GM21367 (cell line): Measurements from ENCODE around the gene TNFRSF6B.

Experiments used
- ATAC-seq: cut with Tn5 transposase; IDR thresholded peaks from one replicate; pipeline ENCODE4 v1.9.1; 2021; ENCODE audit not compliant: unreplicated experiment

TNFRSF6B gene

GRCh38 chr20:63735859-63736718 is 39.6 kb downstream of the TNFRSF6B start, which contains the start of gene LIME1:
LIME1 (plus strand) TSS chr20:63736664; CDS start chr20:63737550, 886 bp downstream.
- ATAC-seq: no peak

GRCh38 chr20:63736893-63737694 is 40.6 kb downstream of the TNFRSF6B start:
- ATAC-seq: no peak

- no peak for ATAC-seq
Observed at GRCh38 chr20:63737695-63737944, 41.2 kb downstream of the TNFRSF6B start.

- ATAC-seq: no peak
Observed at GRCh38 chr20:63737945-63738686, 41.7 kb downstream of the TNFRSF6B start.

GRCh38 chr20:63738687-63739129 is 42.3 kb downstream of the TNFRSF6B start:
- no peak for ATAC-seq

- peak; percentile 34 for ATAC-seq
Observed at GRCh38 chr20:63739130-63740069, 42.9 kb downstream of the TNFRSF6B start, which contains the start of gene SLC2A4RG. SLC2A4RG (plus strand) TSS chr20:63739776; CDS start chr20:63739913, 137 bp downstream.

GRCh38 chr20:63740070-63740626 is 43.7 kb downstream of the TNFRSF6B start:
- no peak for ATAC-seq

GRCh38 chr20:63740627-63741353 is 44.3 kb downstream of the TNFRSF6B start:
- ATAC-seq: no peak

GRCh38 chr20:63741354-63741675 is 44.9 kb downstream of the TNFRSF6B start:
- ATAC-seq: no peak

GRCh38 chr20:63741676-63742380 is 45.4 kb downstream of the TNFRSF6B start:
- ATAC-seq: no peak

GRCh38 chr20:63742381-63743024 is 46.1 kb downstream of the TNFRSF6B start:
- ATAC-seq: no peak

GRCh38 chr20:63743210-63743970 is 46.9 kb downstream of the TNFRSF6B start:
- no peak for ATAC-seq

GRCh38 chr20:63744158-63744557 is 47.7 kb downstream of the TNFRSF6B start:
- no peak for ATAC-seq

- no peak for ATAC-seq
Observed at GRCh38 chr20:63744574-63745423, 48.3 kb downstream of the TNFRSF6B start.

GRCh38 chr20:63745424-63745805 is 49.0 kb downstream of the TNFRSF6B start:
- no peak for ATAC-seq

- ATAC-seq: no peak
Observed at GRCh38 chr20:63745961-63746731, 49.7 kb downstream of the TNFRSF6B start.
